ENCODE data around the gene CACNB4. TPM values are rescaled to one million over a fixed set of nuclear protein-coding genes. Genes with fewer than 3 reads are reported as not detected.

Gene CACNB4
- total and polyA plus RNA-seq, 2 of the 4 experiments (the other 2 are of a cell fraction) = 0.12 to 0.36 TPM

GRCh38 chr2:151900331-151900730 lies 198.5 kb downstream of the CACNB4 start:
- no peak for TF ChIP-seq RAD21 (IDR thresholded peaks at IDR 0.05; ENCODE audit: low read length)
- no peak for TF ChIP-seq USF2 (IDR thresholded peaks at IDR 0.05; ENCODE audit: low read depth, low read length)
- TF ChIP-seq, protein P1, sequence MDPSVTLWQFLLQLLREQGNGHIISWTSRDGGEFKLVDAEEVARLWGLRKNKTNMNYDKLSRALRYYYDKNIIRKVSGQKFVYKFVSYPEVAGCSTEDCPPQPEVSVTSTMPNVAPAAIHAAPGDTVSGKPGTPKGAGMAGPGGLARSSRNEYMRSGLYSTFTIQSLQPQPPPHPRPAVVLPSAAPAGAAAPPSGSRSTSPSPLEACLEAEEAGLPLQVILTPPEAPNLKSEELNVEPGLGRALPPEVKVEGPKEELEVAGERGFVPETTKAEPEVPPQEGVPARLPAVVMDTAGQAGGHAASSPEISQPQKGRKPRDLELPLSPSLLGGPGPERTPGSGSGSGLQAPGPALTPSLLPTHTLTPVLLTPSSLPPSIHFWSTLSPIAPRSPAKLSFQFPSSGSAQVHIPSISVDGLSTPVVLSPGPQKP (IDR thresholded peaks at IDR 0.05; ENCODE audit: borderline replicate concordance, low read depth, low read length) = no peak
- no peak for TF ChIP-seq RFX5 (IDR thresholded peaks at IDR 0.05; ENCODE audit: low read depth, low read length)
- no peak for TF ChIP-seq MAZ (IDR thresholded peaks at IDR 0.05; ENCODE audit: borderline replicate concordance, low read depth, low read length)
- Histone ChIP-seq H3K27me3 (ENCODE audit: control insufficient read depth, insufficient read depth, low read length) (no peaks in the 10 kb centered on the region), H3K9me1 (ENCODE audit: insufficient read depth, low read length) (no peaks in the 10 kb centered on the region), H2AK9ac (replicated peaks; ENCODE audit: low read depth, low read length, poor library complexity) (no peak overlapping the region), H4K8ac (ENCODE audit: low read depth in 2 of 2, low read length in 2 of 2) (no peak overlapping the region), H3K4me1 (ENCODE audit: control insufficient read depth, insufficient read depth, low read length) (no peaks in the 10 kb centered on the region), H2AK5ac (ENCODE audit: low read depth, low read length) (no peak overlapping the region), H3K14ac (replicated peaks; ENCODE audit: low read depth, low read length) (no peak overlapping the region), H3K9me3 (ENCODE audit: control insufficient read depth, insufficient read depth, low read length) (no peaks in the 10 kb centered on the region), H2BK120ac (ENCODE audit: low read depth, low read length) (no peak overlapping the region), H3K18ac (ENCODE audit: low read depth, low read length) (no peak overlapping the region), H3K9ac (ENCODE audit: low read depth, low read length) (no peak overlapping the region), H2BK15ac (ENCODE audit: low read depth, low read length) (no peak overlapping the region), H4K91ac (ENCODE audit: insufficient read depth, low read depth, low read length) (no peak overlapping the region), H4K5ac (ENCODE audit: low read depth, low read length) (no peak overlapping the region), H2BK20ac (ENCODE audit: low read depth, low read length) (no peak overlapping the region), H3K23ac (ENCODE audit: low read depth, low read length) (no peak overlapping the region), H3K4me2 (ENCODE audit: low read depth, low read length) (no peak overlapping the region), H3K27ac (ENCODE audit: insufficient read depth, low read length) (no peak overlapping the region), H3K4me3 (ENCODE audit: insufficient read depth, low read depth, low read length) (no peak overlapping the region), H4K20me1 (ENCODE audit: insufficient read depth, low read length) (no peaks in the 10 kb centered on the region), H2BK5ac (ENCODE audit: low read depth, low read length, poor library complexity, severe bottlenecking) (no peak overlapping the region), H3K36me3 (ENCODE audit: control insufficient read depth, insufficient read depth, low read length) (no peaks in the 10 kb centered on the region), H2AFZ (replicated peaks; ENCODE audit: low read length, poor library complexity) (no peak overlapping the region), H3K56ac (ENCODE audit: extremely low read depth, insufficient read depth, low read length) (no peak overlapping the region), H3K4ac (ENCODE audit: low read depth, low read length) (no peak overlapping the region), H3K79me1 (ENCODE audit: low read depth in 1 of 2, low read length in 2 of 2) (no peaks in the 10 kb centered on the region)
- DNase-seq = no peak
- in situ Hi-C loops (cut with MboI; ENCODE audit: low sequenced_read_pairs) (no loop called here), intact Hi-C loops (cut with micrococcal nuclease) (no loop called here), dilution Hi-C loops (cut with HindIII; ENCODE audit: low sequenced_read_pairs, unreplicated experiment) (no loop called here)
- ChIA-PET CTCF (no interaction called here), POLR2A (ENCODE audit: unreplicated experiment) (no interaction called here)
- ATAC-seq (ENCODE audit: low read depth) = no peak
- BruUV-seq (replicated peaks) = no TSS peak
- 61% methylated on average over 3 of the region's 6 CpGs; no CpG with 5 or more reads in 1 of the 2 experiments for WGBS, 2 experiments (ENCODE audit: extremely low coverage in 2 of 2, insufficient read length in 1 of 2)
